Prostate gland (tissue), 2 donors: ENCODE results near the gene KRTAP10-10. TPM values are rescaled to one million over a fixed set of nuclear protein-coding genes. Genes with fewer than 3 reads are reported as not detected.

Experiments
- DNase-seq: peaks from one replicate; pipeline ENCODE4 v3.0.0-alpha.2; 2019; ENCODE audit warnings: low spot score
- H3K27ac ChIP-seq, 2 donors: fragments of 200-600 bp; sonication (generic); 2 replicates each; pipeline ENCODE4 v1.5.1; 2017 to 2019
- H3K27me3 ChIP-seq: fragments of 200-600 bp; sonication (generic); replicated peaks from 2 replicates; pipeline ENCODE4 v1.5.1; 2019; ENCODE audit not compliant: insufficient read depth
- H3K36me3 ChIP-seq, 2 donors: fragments of 200-600 bp; sonication (generic); 1 replicate in 1 of 2; 2 replicates in 1 of 2; pipeline versions ENCODE4 v1.5.1 to v1.8.1; 2017 to 2019
- H3K4me1 ChIP-seq: fragments of 200-600 bp; sonication (generic); replicated peaks from 2 replicates; pipeline ENCODE4 v1.5.1; 2019
- H3K4me3 ChIP-seq, 2 donors: fragments of 200-600 bp; sonication (generic); 2 replicates each; pipeline ENCODE4 v1.5.1; 2017 to 2019
- H3K9me3 ChIP-seq: fragments of 200-600 bp; sonication (generic); 2 replicates; pipeline ENCODE4 v1.5.1; 2017
- POLR2A ChIP-seq: fragments of 450-650 bp; IDR thresholded peaks from one replicate; pipeline ENCODE4 v1.6.1; 2016; ENCODE audit warnings: antibody characterized with exemption, mild to moderate bottlenecking
- POLR2AphosphoS5 ChIP-seq: sonication (generic); formaldehyde crosslinking; IDR thresholded peaks from one replicate; pipeline ENCODE4 v1.6.1; 2017; ENCODE audit warnings: antibody characterized with exemption
- WGBS: methylation state at CpG from one replicate; pipeline ENCODE4 v1.1.5; 2018; 5-methylcytosine and 5-hydroxymethylcytosine counted together
- intact Hi-C: fragments of 100-400 bp; cut with DNase I; formaldehyde crosslinking; loops from one replicate; pipeline ENCODE4 v1.14.2; 2022
- total RNA-seq, 2 donors: library from RNA; depleted of rRNA; stranded (reverse); fragments of >200 nt; gene quantifications; one replicate each; pipeline ENCODE4 v1.1.0, GENCODE V29; 2016
- TF ChIP-seq, protein P1 (sequence below), 4 experiments: fragments of 200-600 bp in 2 of 4; fragments of 450-650 bp in 2 of 4; sonication (generic) in 2 of 4; IDR thresholded peaks; 1 replicate in 3 of 4; 2 replicates in 1 of 4; pipeline ENCODE4 v1.5.1; 2016 to 2019; ENCODE audit warnings: antibody characterized with exemption in 4 of 4, mild to moderate bottlenecking in 2 of 4, moderate library complexity in 2 of 4

KRTAP10-10 gene
- total RNA-seq, 2 donors from 2014 or later: not detected

DNA sequence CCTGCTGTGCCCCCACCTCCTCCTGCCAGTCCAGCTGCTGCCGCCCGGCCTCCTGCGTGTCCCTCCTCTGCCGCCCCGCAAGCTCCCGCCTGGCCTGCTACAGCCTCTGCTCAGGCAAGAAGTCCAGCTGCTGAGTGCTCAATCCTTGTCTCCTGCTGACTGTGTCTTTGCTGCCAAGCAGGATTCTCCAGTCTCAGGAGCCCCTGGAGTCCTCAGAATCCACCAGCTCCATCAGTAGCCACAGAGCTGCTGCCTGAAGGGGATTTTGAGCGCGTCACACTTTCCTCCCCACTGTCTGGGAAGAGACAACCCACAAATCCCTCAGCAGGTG is 10.0 kb downstream of the KRTAP10-10 start:
- Histone ChIP-seq H3K9me3 (no peaks in the 10 kb centered on the region), H3K27ac (no peak overlapping the region), H3K36me3 (no peaks in the 10 kb centered on the region), H3K4me3 (no peak overlapping the region), H3K27me3 (no peaks in the 10 kb centered on the region), H3K4me1 (no peaks in the 10 kb centered on the region)
- WGBS: 50% methylated on average over 8 of the region's 8 CpGs
- DNase-seq: no peak
- TF ChIP-seq, protein P1, sequence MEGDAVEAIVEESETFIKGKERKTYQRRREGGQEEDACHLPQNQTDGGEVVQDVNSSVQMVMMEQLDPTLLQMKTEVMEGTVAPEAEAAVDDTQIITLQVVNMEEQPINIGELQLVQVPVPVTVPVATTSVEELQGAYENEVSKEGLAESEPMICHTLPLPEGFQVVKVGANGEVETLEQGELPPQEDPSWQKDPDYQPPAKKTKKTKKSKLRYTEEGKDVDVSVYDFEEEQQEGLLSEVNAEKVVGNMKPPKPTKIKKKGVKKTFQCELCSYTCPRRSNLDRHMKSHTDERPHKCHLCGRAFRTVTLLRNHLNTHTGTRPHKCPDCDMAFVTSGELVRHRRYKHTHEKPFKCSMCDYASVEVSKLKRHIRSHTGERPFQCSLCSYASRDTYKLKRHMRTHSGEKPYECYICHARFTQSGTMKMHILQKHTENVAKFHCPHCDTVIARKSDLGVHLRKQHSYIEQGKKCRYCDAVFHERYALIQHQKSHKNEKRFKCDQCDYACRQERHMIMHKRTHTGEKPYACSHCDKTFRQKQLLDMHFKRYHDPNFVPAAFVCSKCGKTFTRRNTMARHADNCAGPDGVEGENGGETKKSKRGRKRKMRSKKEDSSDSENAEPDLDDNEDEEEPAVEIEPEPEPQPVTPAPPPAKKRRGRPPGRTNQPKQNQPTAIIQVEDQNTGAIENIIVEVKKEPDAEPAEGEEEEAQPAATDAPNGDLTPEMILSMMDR (IDR thresholded peaks at IDR 0.05): no peak
- no peak for TF ChIP-seq POLR2A
- no peak for TF ChIP-seq POLR2AphosphoS5
- intact Hi-C loops: no loop called here

DNA sequence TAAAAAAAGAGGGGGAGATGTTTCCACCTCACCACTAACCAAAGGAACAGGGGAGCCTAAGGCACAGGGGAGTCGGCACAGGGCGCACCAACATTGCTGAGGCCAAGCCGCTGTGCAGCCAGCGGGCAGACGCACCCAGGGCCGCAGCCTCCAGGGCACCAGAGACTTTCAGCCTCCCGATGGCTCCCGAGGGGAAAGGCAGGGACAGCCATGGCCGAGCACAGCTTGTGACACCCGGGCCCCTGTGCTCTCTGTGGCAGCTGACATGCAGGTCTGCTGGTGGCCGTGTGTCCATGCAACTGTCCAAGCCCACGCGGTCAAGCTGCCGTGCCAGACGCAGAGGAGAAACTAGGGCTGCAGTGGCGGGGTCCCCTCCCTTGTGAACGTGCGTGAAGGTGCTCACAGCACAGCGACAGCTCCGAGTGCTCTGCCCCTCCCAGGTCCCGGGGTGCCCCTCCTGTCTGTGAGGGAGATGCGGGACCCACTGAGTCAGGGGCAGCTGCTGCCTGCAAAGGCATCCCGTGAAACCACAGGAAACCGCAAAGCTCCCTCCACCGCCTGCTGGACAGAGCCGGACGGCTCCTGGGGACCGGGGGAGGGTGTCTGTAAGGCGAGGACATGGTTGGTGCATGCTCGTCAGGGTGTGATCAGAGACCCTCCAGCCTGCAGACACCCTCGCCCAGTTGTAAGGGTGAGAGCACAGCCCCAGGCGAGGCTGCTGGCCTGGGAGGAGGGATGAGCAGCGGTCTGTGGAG is 11.6 kb downstream of the KRTAP10-10 start:
- Histone ChIP-seq H3K4me1 (no peaks in the 10 kb centered on the region), H3K9me3 (no peaks in the 10 kb centered on the region), H3K27ac (no peak overlapping the region), H3K4me3 (no peak overlapping the region), H3K27me3 (no peaks in the 10 kb centered on the region), H3K36me3 (no peaks in the 10 kb centered on the region)
- 78% methylated on average over 33 of the region's 33 CpGs for WGBS
- intact Hi-C loops: no loop called here
- DNase-seq: no peak
- TF ChIP-seq, protein P1 (IDR thresholded peaks at IDR 0.05): no peak
- TF ChIP-seq POLR2AphosphoS5: no peak
- no peak for TF ChIP-seq POLR2A

- H3K27ac ChIP-seq: no peak overlapping the region
- DNase-seq: no peak
- no peaks in the 10 kb centered on the region for H3K36me3 ChIP-seq
- H3K4me1 ChIP-seq: no peaks in the 10 kb centered on the region
- no peaks in the 10 kb centered on the region for H3K9me3 ChIP-seq
- no peak for TF ChIP-seq POLR2A
- TF ChIP-seq, protein P1 (IDR thresholded peaks at IDR 0.05): no peak
- TF ChIP-seq POLR2AphosphoS5: no peak
- 85% methylated on average over 18 of the region's 18 CpGs for WGBS
- intact Hi-C loops: no loop called here
- no peaks in the 10 kb centered on the region for H3K27me3 ChIP-seq
- H3K4me3 ChIP-seq: no peak overlapping the region
Observed at GRCh38 chr21:44649521-44650100, 12.5 kb downstream of the KRTAP10-10 start.

- Histone ChIP-seq H3K9me3 (no peaks in the 10 kb centered on the region), H3K27ac (no peak overlapping the region), H3K27me3 (no peaks in the 10 kb centered on the region), H3K36me3 (no peaks in the 10 kb centered on the region), H3K4me1 (no peaks in the 10 kb centered on the region), H3K4me3 (no peak overlapping the region)
- WGBS: 88% methylated on average over 20 of the region's 20 CpGs
- no peak for DNase-seq
- intact Hi-C loops: no loop called here
- TF ChIP-seq POLR2A (no peak), POLR2AphosphoS5 (no peak)
- TF ChIP-seq, protein P1 (IDR thresholded peaks at IDR 0.05): no peak
Observed at GRCh38 chr21:44650265-44650972, 13.3 kb downstream of the KRTAP10-10 start.
